HG03457 (cell line): ENCODE data around the gene FOXN3.
"Not testable (repeated sequence)": the region's sequence is repeated elsewhere in the genome, so short reads cannot be mapped to it uniquely, and the experiment has no call there.

ENCODE experiments used
- ATAC-seq: cut with Tn5 transposase; IDR thresholded peaks from one replicate; pipeline ENCODE4 v1.9.1; 2021; ENCODE audit warnings: moderate number of reproducible peaks; ENCODE audit not compliant: unreplicated experiment

FOXN3 gene

DNA sequence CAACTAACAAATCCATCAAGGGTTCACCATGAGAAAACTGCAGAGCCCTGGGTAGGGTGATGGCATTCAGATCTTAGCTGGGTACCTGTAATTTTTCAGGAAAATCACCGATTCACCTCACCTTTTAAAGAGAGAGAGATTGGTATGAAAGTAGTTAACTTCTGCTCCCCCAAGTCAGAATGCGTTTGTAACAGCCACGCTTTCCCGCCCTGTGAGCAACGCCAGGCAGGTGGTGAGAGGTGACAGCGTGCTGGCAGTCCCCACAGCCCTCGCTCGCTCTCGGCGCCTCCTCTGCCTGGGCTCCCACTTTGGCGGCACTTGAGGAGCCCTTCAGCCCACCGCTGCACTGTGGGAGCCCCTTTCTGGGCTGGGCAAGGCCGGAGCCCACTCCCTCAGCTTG is 305.8 kb downstream of the FOXN3 start:
- not testable (repeated sequence) for ATAC-seq

DNA sequence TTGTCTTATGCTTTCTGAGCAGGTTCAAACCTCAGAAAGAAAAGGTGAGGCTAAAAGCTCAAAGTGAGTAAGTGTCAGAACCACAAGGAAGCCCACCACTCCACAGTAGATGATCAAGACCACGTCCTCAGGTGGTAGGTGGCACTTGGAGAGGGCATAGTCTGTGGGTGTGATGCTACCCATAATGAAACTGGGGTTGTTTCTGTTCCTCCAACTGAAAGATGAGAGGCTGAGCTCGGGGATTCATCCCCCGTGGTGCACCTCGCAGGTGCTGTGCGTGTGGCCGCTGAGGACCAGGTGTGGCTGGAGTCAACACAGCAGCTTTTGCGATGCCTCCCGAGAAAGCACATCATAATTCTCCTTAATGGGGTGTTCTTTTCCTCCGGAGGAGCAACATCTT is 306.9 kb downstream of the FOXN3 start:
- no peak for ATAC-seq

DNA sequence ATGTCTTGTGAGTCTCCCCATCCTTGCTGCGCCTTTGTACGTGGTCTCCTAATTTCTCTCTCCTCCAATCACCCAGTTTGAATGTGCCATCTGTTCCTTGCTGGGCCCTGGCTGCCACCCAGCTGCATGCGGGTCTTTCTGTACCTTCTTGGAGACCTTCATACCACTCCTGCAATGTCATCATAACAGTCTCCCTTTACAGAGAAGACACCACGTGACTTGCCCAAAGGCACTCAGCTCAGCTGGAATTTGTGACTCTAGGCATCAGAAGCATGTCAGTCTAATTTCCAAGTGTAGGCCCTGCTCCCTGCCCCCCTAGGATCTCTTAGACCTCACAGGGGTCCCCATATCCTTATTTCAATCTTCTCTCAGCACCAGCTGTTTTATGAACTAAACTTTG is 308.4 kb downstream of the FOXN3 start:
- ATAC-seq: no peak

DNA sequence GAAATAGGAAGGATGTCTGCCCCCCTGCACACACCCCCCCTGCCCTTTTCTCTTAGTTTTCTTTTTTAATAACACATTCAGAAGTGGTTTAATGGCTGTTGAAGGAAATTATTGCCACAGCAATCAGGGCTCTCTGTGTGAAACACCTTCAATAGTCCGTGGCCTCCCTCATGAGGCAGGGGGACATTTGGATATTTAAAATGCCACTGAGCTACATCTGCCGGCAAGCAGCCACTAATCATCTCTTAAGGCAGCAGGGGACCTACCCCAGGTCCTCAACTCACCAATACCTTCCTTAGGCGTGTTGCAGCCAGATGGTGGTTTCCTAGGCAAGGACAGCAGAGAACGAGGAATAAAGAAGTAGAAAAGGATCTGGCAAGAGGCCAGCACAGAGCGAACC is 309.4 kb downstream of the FOXN3 start:
- ATAC-seq: no peak
